ENCODE results near the gene NTNG1. TPM values are rescaled to one million over a fixed set of nuclear protein-coding genes. Genes with fewer than 3 reads are reported as not detected.

NTNG1 gene
- total and polyA plus RNA-seq, 2 of the 8 experiments (the other 6 are each of a cell fraction or from before 2014, with no cell fraction given) = 1.2 to 4.1 TPM

DNA sequence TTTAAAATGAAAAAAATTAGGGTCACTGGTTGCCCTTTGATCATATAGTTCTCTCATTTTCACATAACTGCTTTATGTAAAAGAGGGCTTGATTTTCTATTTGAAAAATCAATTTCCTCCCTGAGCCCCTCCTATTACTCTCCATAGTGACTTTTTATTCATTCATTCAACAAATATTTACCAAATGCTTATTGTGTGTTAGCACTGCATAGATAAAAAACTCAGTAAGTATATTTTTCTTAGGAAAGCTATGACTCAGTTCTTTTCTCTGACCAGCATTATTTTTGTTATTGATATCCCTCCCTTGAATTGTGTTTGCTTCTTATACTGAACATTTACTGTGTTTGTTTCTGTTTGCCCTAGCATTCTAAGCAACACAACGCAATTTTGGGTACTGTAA lies 59.8 kb downstream of the NTNG1 start:
- no peak overlapping the region for H3K4ac ChIP-seq (replicated peaks; ENCODE audit: insufficient read length, low read depth, low read length)
- H3K9me3 ChIP-seq (ENCODE audit: insufficient read depth in 2 of 2, low read depth in 1 of 2, low read length in 1 of 2) = peaks cover 0 to 9% of the 10 kb centered on the region in 2 experiments; a peak in 2 of 4 replicates
- ChIA-PET POLR2A (ENCODE audit: partially characterized antibody) (no interaction called here), CTCF (ENCODE audit: partially characterized antibody) (no interaction called here)
- H3K27ac ChIP-seq (ENCODE audit: low read depth, low read length) = no peak overlapping the region
- DNase-seq (ENCODE audit: low read depth in 1 of 2, low spot score in 2 of 2) = no peak
- WGBS, 2 experiments (ENCODE audit: extremely low coverage in 1 of 2, insufficient coverage in 1 of 2, insufficient read length in 1 of 2, insufficient replicate concordance in 2 of 2, low coverage in 1 of 2, low lambda C conversion rate in 2 of 2, missing lambda C conversion rate in 1 of 2) = 95% methylated on average over 1 of the region's 1 CpG; no CpG with 5 or more reads in 1 of the 2 experiments
- no peaks in the 10 kb centered on the region for H3K79me2 ChIP-seq (ENCODE audit: control insufficient read depth in 1 of 2, insufficient read depth in 2 of 2, low read length in 2 of 2)
- H3K56ac ChIP-seq (replicated peaks; ENCODE audit: insufficient read length, low read depth, low read length) = no peak overlapping the region
- no peak overlapping the region for H2BK120ac ChIP-seq (replicated peaks; ENCODE audit: low read depth, low read length)
- no peak overlapping the region for H3K4me3 ChIP-seq (ENCODE audit: extremely low read depth in 1 of 4, insufficient read depth in 2 of 4, low read depth in 3 of 4, low read length in 4 of 4)
- no peaks in the 10 kb centered on the region for H3K36me3 ChIP-seq (ENCODE audit: control insufficient read depth in 2 of 4, insufficient read depth in 4 of 4, low read length in 3 of 4)
- no peak overlapping the region for H2BK15ac ChIP-seq (ENCODE audit: low read length)
- no peaks in the 10 kb centered on the region for H4K20me1 ChIP-seq (replicated peaks in 1 of 2; ENCODE audit: control insufficient read depth in 1 of 2, insufficient read depth in 2 of 2, low read length in 2 of 2)
- H3K27me3 ChIP-seq (replicated peaks in 1 of 4; ENCODE audit: control insufficient read depth in 3 of 4, extremely low read depth in 1 of 4, insufficient read depth in 3 of 4, low read length in 3 of 4) = no peaks in the 10 kb centered on the region
- no peak overlapping the region for H4K5ac ChIP-seq (ENCODE audit: insufficient read length, low read depth, low read length)
- no peak overlapping the region for H2AK5ac ChIP-seq (ENCODE audit: low read depth, low read length)
- TF ChIP-seq EP300 (IDR thresholded peaks at IDR 0.05; ENCODE audit: borderline replicate concordance in 1 of 2, low read depth in 2 of 2, low read length in 2 of 2) (no peak), CREB1 (IDR thresholded peaks at IDR 0.05) (no peak), JUN (IDR thresholded peaks at IDR 0.05; ENCODE audit: low read depth, low read length) (no peak), KDM5A (IDR thresholded peaks at IDR 0.05; ENCODE audit: low read length) (no peak)
- H3K79me1 ChIP-seq (ENCODE audit: low read depth, low read length) = no peaks in the 10 kb centered on the region
- H2AFZ ChIP-seq (ENCODE audit: low read length) = no peak overlapping the region
- no peak for FAIRE-seq
- H3K14ac ChIP-seq (ENCODE audit: insufficient read length) = no peak overlapping the region
- peaks cover 0 to 4% (median under 1%) of the 10 kb centered on the region in 4 experiments; a peak in 2 of 7 replicates for H3K4me1 ChIP-seq (replicated peaks in 1 of 4; ENCODE audit: control insufficient read depth in 3 of 4, insufficient read depth in 4 of 4, low read length in 3 of 4)
- H2BK20ac ChIP-seq (ENCODE audit: low read length) = no peak overlapping the region
- H4K8ac ChIP-seq (ENCODE audit: extremely low read depth, insufficient read depth, low read length) = no peak overlapping the region
- no peak overlapping the region for H3K18ac ChIP-seq (ENCODE audit: extremely low read depth, low read length)
- no peak overlapping the region for H2BK12ac ChIP-seq (ENCODE audit: low read depth, low read length)
- no peak overlapping the region for H3K9ac ChIP-seq (replicated peaks in 1 of 4; ENCODE audit: extremely low read depth in 1 of 4, low read depth in 3 of 4, low read length in 3 of 4)
- H3K23ac ChIP-seq (ENCODE audit: insufficient read length) = no peak overlapping the region
- H3K23me2 ChIP-seq (ENCODE audit: low read depth, low read length) = no peaks in the 10 kb centered on the region
- H4K91ac ChIP-seq (replicated peaks; ENCODE audit: insufficient read length, low read length) = no peak overlapping the region
- H2BK5ac ChIP-seq (ENCODE audit: low read depth, low read length) = no peak overlapping the region
- no peak overlapping the region for H3K4me2 ChIP-seq (ENCODE audit: insufficient read depth in 1 of 2, low read depth in 2 of 2, low read length in 2 of 2)
